Measurements from ENCODE around the gene RFX5.

- TF ChIP-seq CTCF (conservative IDR thresholded peaks at IDR 0.05), result no peak
- no peak for TF ChIP-seq EZH2 (IDR thresholded peaks at IDR 0.05; ENCODE audit: low read depth)
Observed at GRCh38 chr1:151309811-151310323, 37.2 kb downstream of the RFX5 start.

Data from PC-9 (cell line).